ENCODE measurements around the gene CBX2. TPM values are rescaled to one million over a fixed set of nuclear protein-coding genes. Genes with fewer than 3 reads are reported as not detected.
A peak's percentile ranks its signal among the peaks of the same experiment; 100 is the strongest.

Gene CBX2
- polyA plus RNA-seq, 2 of the 4 experiments (the other 2 are of a cell fraction) = 7.4 to 16.4 TPM

DNA sequence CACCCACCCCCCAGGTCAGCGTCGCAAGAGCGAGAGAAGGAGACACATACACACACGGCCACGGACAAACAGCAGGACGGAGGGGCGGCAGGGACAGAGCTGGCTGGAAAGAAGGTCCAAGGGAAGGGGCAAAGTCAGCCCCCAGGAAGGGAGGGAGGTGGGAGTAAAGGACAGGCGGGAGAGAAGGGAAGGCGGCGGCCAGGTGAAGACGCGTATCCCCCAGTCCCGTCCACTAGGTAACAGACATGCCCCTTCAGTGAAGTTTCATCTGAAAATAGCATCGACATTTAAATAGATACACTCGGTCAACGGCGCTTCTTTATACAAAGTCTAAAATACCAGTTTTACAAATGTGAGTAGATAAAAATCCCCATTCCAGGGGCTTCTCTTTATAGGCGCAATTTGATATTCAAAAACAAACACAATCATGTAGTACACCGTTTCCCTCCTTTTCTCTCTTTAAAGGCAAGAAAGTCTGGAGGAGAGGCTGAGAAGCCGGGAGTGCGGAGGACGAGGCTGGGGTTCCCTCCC, 14.5 kb downstream of the CBX2 start (continued):
- no peak for TF ChIP-seq PHF8 (IDR thresholded peaks at IDR 0.05; ENCODE audit: borderline replicate concordance, low read depth)
- TF ChIP-seq, protein P1, sequence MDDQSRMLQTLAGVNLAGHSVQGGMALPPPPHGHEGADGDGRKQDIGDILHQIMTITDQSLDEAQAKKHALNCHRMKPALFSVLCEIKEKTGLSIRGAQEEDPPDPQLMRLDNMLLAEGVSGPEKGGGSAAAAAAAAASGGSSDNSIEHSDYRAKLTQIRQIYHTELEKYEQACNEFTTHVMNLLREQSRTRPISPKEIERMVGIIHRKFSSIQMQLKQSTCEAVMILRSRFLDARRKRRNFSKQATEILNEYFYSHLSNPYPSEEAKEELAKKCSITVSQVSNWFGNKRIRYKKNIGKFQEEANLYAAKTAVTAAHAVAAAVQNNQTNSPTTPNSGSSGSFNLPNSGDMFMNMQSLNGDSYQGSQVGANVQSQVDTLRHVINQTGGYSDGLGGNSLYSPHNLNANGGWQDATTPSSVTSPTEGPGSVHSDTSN (IDR thresholded peaks at IDR 0.05) = no peak

DNA sequence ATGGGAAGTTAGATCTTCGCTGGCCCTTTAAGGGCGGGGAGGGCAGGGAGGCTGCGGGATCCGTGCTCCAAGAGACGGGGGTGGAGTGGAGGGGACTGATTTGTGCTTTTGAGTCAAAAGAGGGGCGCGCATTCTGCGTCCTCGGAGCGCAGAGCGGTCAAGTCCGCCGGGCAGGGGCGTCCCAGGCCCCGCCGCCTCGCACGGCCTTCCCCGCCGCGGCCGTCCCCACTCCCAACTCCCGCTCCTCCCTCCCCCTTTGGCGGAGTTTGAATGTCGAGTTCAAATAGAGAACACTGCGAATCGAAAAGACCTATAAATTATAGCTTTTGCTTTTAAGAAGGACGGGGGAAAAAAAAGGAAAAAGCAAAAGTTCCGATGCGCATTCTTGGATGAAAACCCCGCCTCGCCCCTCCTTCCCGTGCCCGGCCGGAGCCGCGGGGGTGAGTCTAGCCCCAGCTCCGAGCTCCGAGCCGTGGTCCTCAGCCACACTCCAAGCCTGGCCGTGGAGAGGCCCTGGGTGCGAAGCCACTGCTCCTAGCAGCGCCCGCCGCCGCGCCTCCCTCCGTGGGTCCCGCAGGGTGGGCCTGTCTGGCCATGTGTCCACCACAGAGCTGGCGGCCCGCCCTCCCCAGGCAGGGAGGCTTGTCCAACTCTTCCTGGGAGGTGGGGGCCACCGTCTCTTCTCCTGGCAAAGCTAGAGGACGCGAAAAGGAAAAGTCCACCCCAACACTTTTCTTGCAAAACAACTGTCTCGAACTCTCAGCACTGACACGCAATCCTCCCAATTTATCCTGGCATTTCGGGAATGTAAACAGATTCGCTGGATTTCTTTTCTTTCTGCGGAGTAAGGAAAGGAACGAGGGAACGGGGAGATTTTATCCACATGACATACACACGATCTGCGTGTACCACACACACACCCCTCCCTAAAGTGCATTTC, 15.3 kb downstream of the CBX2 start:
- H3K9me3 ChIP-seq = no peaks in the 10 kb centered on the region
- TF ChIP-seq, protein P2, sequence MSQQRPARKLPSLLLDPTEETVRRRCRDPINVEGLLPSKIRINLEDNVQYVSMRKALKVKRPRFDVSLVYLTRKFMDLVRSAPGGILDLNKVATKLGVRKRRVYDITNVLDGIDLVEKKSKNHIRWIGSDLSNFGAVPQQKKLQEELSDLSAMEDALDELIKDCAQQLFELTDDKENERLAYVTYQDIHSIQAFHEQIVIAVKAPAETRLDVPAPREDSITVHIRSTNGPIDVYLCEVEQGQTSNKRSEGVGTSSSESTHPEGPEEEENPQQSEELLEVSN (IDR thresholded peaks at IDR 0.05; ENCODE audit: borderline replicate concordance, low read depth) = peak; percentile 77; the same call in 1 of the 2 replicates
- TF ChIP-seq POLR2A (IDR thresholded peaks at IDR 0.05; ENCODE audit: low read length) = peak; percentile 46
- TF ChIP-seq, protein P3, sequence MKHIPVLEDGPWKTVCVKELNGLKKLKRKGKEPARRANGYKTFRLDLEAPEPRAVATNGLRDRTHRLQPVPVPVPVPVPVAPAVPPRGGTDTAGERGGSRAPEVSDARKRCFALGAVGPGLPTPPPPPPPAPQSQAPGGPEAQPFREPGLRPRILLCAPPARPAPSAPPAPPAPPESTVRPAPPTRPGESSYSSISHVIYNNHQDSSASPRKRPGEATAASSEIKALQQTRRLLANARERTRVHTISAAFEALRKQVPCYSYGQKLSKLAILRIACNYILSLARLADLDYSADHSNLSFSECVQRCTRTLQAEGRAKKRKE (CRISPR knock-in tag; IDR thresholded peaks at IDR 0.05; ENCODE audit: low read depth) = no peak
- TF ChIP-seq PHF8 (IDR thresholded peaks at IDR 0.05; ENCODE audit: borderline replicate concordance, low read depth) = peak; percentile 24; the same call in 1 of the 2 replicates
- no peak for TF ChIP-seq RNF2 (IDR thresholded peaks at IDR 0.05; ENCODE audit: borderline replicate concordance, low read depth)
- TF ChIP-seq JUN (IDR thresholded peaks at IDR 0.05) = peak; percentile 57 to 84; a peak in 4 of 5 replicates
- TF ChIP-seq FOSL2 (IDR thresholded peaks at IDR 0.05) = no peak
- TF ChIP-seq FOSL2 (CRISPR knock-in tag; IDR thresholded peaks at IDR 0.05) = peak; percentile 4; the same call in 1 of the 2 replicates
- no peak for TF ChIP-seq RARB (CRISPR knock-in tag; IDR thresholded peaks at IDR 0.05)
- TF ChIP-seq, protein P4, sequence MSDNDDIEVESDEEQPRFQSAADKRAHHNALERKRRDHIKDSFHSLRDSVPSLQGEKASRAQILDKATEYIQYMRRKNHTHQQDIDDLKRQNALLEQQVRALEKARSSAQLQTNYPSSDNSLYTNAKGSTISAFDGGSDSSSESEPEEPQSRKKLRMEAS (IDR thresholded peaks at IDR 0.05) = peak; percentile 89
- no peak for TF ChIP-seq BHLHE40 (IDR thresholded peaks at IDR 0.05; ENCODE audit: low read depth, low read length)
- TF ChIP-seq MAZ (IDR thresholded peaks at IDR 0.05; ENCODE audit: borderline replicate concordance, low read depth, low read length) = 0 out of 2 replicates have a peak, but pooled peaks have one; percentile 15
- TF ChIP-seq FOSB (CRISPR knock-in tag; IDR thresholded peaks at IDR 0.05) = 0 out of 2 replicates have a peak, but pooled peaks have one; percentile 47
- TF ChIP-seq HDAC2 (IDR thresholded peaks at IDR 0.05) = 0 out of 2 replicates have a peak, but pooled peaks have one; percentile 20
- peak in 1 of 2 experiments; percentile 63; a peak in 1 of 4 replicates for TF ChIP-seq CEBPB (IDR thresholded peaks at IDR 0.05)
- 0 out of 5 replicates have a peak, but pooled peaks of 1 of the 2 experiments have one; percentile 11 for TF ChIP-seq RAD21 (conservative IDR thresholded peaks at IDR 0.05 in 1 of 2, IDR thresholded peaks at IDR 0.05 in 1 of 2)
- no peak for TF ChIP-seq MAFK (IDR thresholded peaks at IDR 0.05; ENCODE audit: partially characterized antibody)
- TF ChIP-seq HOXA7 (CRISPR knock-in tag; IDR thresholded peaks at IDR 0.05) = 0 out of 2 replicates have a peak, but pooled peaks have one; percentile 38
- peak; percentile 48; the same call in 1 of the 2 replicates for TF ChIP-seq TFCP2L1 (CRISPR knock-in tag; IDR thresholded peaks at IDR 0.05)
- H3K4me2 ChIP-seq = peak overlapping the region; percentile 88
- CTCF ChIA-PET = interaction anchor here (0.5 to 39.8 kb wide), 12 partner anchors 10 to 515 kb away, joined by 3 to 1281 read pairs (median 8); partner anchors contain the start of genes CBX4 and GAA
- under 1% methylated on average over 55 of the region's 63 CpGs for WGBS (ENCODE audit: missing lambda C conversion rate)
- peak overlapping the region; percentile 56 for H3K4me3 ChIP-seq
- POLR2A ChIA-PET = interaction anchor here (1.1 to 3.2 kb wide), 4 partner anchors 16 to 46 kb away, joined by 4 to 19 read pairs (median 8); partner anchors contain the start of genes CBX2 and CBX4
- H3K4me1 ChIP-seq = peaks cover 42% of the 10 kb centered on the region
- H3K27ac ChIP-seq = peak overlapping the region; percentile 82 to 97
- ATAC-seq (peak; percentile 22 to 54), DNase-seq (ENCODE audit: low read depth in 1 of 2, low spot score in 1 of 2) (peak; percentile 80 to 85), FAIRE-seq (no peak)
